ENCODE data around the gene NTRK1.

DNA sequence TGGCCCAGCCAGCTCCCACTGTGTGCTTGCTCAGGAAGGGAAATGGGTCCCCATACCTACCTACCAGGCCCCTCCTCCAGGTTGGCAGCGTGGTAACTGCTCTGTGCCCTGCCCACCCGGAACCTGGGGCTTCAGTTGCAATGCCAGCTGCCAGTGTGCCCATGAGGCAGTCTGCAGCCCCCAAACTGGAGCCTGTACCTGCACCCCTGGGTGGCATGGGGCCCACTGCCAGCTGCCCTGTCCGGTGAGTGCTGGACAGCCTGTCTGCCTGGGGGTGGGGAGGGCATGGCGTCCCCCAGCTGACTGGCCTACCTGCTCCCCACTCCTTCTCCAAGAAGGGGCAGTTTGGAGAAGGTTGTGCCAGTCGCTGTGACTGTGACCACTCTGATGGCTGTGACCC, 49.0 kb downstream of the NTRK1 start:
- TF ChIP-seq, protein P1, sequence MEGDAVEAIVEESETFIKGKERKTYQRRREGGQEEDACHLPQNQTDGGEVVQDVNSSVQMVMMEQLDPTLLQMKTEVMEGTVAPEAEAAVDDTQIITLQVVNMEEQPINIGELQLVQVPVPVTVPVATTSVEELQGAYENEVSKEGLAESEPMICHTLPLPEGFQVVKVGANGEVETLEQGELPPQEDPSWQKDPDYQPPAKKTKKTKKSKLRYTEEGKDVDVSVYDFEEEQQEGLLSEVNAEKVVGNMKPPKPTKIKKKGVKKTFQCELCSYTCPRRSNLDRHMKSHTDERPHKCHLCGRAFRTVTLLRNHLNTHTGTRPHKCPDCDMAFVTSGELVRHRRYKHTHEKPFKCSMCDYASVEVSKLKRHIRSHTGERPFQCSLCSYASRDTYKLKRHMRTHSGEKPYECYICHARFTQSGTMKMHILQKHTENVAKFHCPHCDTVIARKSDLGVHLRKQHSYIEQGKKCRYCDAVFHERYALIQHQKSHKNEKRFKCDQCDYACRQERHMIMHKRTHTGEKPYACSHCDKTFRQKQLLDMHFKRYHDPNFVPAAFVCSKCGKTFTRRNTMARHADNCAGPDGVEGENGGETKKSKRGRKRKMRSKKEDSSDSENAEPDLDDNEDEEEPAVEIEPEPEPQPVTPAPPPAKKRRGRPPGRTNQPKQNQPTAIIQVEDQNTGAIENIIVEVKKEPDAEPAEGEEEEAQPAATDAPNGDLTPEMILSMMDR (IDR thresholded peaks at IDR 0.05; ENCODE audit: insufficient read depth, low read length) = no peak
- TF ChIP-seq, protein P2, sequence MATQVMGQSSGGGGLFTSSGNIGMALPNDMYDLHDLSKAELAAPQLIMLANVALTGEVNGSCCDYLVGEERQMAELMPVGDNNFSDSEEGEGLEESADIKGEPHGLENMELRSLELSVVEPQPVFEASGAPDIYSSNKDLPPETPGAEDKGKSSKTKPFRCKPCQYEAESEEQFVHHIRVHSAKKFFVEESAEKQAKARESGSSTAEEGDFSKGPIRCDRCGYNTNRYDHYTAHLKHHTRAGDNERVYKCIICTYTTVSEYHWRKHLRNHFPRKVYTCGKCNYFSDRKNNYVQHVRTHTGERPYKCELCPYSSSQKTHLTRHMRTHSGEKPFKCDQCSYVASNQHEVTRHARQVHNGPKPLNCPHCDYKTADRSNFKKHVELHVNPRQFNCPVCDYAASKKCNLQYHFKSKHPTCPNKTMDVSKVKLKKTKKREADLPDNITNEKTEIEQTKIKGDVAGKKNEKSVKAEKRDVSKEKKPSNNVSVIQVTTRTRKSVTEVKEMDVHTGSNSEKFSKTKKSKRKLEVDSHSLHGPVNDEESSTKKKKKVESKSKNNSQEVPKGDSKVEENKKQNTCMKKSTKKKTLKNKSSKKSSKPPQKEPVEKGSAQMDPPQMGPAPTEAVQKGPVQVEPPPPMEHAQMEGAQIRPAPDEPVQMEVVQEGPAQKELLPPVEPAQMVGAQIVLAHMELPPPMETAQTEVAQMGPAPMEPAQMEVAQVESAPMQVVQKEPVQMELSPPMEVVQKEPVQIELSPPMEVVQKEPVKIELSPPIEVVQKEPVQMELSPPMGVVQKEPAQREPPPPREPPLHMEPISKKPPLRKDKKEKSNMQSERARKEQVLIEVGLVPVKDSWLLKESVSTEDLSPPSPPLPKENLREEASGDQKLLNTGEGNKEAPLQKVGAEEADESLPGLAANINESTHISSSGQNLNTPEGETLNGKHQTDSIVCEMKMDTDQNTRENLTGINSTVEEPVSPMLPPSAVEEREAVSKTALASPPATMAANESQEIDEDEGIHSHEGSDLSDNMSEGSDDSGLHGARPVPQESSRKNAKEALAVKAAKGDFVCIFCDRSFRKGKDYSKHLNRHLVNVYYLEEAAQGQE (IDR thresholded peaks at IDR 0.05; ENCODE audit: insufficient replicate concordance, low read depth) = no peak
